SKM-1 treated with dmso at 0.1 percent for 144 hours (cell line): ENCODE data around the gene PLXNA4.

Experiments used
- DNase-seq: peaks from one replicate; lab custom pipeline; 2025; ENCODE audit not compliant: unreplicated experiment; lab: John Stamatoyannopoulos, UW

Gene PLXNA4

DNA sequence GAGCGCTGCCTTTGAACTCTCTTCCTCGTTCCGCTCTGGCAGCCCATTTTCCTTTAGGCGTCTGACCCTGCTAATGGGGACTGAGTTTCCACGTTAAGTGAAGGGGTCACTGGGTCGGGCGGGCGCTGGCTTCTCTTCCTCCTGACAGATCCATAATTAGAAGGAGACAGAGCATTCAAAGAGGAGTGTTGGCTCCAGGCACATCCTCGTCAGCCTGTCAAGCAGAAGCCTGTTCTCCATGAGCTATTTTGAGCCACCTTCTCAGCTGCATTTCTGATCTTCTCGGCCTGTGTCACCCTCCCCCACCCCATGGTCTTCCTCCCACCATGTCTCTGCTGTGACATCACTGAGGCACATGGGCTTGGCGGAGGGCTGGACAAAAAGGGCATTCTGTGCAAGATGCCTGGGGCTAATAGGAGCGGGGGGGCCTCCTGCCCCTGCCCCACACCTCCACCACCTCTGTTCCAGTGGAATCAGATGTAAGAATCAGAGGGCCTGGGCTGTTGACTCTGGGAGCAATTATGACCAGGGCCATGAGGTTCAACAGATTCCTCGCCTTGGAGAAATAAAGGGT is 248.1 kb downstream of the PLXNA4 start:
- no peak for DNase-seq

DNA sequence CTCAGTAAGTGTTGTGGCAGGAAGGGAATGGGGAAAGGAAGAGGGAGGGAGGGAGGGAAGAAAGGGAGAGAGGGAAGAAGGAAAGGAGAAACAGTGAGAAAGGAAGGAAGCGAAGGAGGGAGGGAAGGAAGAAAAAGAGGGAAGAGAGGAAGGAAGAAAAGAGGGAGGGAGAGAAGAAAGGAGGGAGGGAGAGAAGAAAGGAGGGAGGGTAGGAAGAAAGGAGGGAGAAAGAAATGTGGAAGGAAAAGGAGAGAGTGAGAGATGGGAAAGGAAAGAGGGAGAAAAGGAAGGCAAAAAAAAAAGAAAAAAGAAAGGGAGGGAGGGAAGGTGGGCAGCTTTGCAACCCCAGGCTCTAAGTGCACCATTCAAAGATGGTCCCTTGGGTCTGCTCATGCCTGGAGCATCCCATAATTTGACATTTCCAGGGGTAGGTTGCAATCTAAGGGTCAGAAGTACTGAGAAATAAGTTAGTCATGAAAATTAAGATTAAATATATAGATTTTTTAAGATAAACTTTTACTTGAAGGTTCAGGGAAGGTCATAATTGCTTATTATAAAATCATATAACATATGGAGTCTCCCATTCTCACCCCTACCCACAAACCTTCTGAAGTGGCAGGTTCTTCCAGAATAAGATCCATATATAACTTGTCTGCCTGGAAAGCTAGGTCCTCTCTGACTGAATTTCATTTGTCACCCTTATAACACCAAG is 249.2 kb downstream of the PLXNA4 start:
- DNase-seq, result no peak

DNA sequence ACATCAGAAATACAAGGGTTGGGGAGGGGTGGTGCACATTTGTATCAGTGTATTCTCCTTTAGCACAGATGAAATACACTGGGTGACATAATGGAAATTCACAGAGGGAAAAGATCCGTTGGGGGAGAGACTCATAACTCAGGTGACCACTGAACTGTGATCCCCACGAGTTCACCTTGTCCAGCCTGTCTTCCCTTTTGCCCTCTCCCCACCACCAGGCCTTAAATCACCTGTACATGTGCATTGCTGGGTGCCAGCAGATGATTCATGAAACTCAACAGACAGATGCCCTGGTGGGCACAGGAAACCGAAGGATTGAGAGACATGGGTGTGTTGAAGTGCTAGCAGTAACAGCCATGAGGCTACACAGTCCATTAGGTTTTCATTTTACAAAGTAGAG is 253.3 kb downstream of the PLXNA4 start:
- DNase-seq, result no peak

DNA sequence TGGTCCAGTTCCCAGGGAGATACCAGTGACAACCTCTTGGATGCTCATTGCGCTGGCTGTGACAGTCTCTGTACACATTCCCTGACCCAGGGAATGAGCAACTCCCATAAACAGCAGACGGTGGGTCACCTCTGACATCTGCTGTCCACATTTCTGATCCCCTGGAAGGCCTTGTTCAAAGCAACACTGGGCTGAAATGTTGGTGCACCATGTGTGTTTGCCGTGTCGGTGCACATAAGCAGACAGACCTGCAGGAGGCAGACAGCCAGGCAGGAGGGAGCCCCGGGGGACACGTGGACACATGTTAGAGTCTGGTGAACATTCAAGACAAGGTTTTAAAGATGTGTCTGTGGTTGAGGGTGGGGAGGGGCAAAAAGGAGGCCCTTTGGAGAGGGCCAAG is 254.9 kb downstream of the PLXNA4 start:
- DNase-seq, result no peak

DNA sequence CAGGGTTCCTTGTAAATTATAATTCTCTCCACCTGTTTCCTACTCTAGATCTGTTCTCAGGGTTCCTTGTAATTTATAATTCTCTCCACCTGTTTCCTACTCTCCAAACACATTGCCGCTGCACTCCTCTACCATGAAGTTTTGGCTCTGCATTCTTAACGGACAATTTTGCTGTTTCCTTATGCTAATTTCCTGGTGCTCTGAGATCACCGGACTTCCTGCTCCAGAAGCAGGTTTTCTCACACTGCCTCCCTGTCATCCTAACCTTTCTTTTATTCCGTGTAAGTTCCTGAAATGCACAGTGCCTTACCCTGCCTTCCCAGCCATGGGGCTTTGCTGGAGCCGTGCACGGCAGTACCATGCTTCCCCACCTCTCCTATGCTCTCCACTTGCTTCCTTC is 256.8 kb downstream of the PLXNA4 start:
- DNase-seq, result no peak

DNA sequence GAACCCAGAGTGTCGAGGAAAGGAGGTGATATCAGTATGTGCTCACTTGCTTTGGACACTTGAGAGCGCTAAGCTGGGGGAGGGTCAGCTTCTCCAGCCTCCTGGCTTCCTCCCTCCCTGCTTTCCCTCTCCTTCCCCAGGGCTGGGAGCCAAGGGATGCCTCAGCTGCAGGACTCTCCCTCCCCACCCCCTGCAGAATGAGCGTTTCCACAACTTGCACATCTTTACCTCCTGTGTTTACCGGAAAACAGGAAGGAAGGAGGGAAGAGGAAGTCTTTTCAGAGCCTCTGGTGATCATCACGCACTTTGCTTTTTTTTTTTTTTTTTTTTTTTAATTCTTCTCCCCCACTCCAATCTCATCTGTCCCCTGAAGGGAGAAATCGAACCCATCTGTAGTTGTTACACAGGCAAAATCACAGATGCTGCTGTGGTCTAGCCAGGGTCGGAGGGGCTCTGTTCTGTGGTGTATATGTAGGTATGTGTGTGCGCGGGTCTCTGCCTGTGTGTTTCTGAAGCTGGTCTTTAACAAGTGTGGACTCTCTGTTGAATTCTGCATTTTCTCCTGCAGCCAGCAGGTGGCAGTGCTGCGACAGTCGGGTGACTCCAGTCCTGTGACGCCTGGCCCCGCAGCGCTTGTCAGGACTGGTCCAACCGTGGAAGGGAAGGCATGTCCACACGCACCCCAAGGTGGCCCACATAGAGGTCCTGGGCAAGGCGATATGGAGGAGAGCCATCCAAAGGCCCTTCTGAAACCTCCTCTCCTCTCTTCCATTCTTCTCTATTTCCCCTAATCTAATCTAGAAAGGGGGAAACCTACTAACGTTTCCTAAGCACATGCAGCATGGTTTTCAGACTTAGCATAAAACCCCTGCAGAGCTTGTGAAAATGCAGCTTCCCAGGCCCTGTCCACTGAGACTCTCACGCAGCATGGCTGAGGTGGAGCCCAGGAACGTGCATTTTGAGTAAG is 257.6 kb downstream of the PLXNA4 start:
- peak; percentile 70 for DNase-seq

DNA sequence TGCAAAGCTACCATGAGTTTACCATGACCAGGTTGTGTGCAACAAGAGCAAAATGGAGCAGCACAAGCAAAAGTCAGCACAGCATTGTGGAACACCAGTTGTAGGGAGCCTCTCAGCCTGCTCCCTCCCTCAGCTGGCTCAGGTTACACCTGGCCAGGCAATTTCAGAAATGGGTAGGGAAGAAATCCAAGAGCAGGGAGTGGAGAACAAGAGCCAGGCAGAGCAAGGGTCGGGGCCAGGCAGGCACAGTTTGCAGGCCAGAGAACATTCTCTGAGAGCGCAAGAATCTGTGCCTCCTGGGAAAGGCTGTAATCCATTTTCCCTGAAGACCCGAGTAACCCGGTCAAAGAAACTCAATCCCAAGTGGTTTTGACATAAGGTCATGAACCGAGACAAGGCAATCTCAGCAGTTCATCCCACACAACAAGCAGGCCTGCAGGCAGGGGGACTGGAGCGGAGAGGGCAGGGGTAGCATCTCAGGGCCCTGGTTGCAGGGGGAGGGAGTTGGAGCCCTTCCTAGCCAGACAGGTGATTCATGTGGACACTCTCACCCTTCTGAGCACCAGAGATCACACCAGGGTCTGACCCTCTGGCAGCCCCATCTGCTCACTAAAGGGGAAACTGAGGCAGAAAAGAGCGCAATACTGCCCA is 258.4 kb downstream of the PLXNA4 start:
- DNase-seq, result no peak

- DNase-seq, result no peak
Observed at GRCh38 chr7:132312531-132313055, 263.7 kb downstream of the PLXNA4 start.

DNA sequence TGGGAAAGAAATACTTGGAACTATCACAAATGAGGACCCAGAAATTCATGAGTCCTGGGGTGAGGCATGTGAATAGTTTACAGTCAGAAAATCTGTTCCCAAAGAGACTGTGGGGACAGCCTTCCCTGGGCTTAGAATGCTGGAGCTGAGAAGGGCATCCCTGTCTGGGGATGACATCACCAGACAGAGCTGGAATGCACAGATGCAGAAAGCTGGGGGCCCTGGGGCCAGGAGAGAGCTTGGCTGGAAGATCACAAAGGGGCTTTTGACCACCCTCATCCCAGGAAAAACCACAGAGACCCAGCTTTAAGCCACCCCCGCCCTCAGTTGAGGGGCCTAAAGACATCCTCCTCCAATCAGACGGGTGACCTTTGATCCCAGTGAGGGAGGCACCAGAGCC is 264.5 kb downstream of the PLXNA4 start:
- no peak for DNase-seq

DNA sequence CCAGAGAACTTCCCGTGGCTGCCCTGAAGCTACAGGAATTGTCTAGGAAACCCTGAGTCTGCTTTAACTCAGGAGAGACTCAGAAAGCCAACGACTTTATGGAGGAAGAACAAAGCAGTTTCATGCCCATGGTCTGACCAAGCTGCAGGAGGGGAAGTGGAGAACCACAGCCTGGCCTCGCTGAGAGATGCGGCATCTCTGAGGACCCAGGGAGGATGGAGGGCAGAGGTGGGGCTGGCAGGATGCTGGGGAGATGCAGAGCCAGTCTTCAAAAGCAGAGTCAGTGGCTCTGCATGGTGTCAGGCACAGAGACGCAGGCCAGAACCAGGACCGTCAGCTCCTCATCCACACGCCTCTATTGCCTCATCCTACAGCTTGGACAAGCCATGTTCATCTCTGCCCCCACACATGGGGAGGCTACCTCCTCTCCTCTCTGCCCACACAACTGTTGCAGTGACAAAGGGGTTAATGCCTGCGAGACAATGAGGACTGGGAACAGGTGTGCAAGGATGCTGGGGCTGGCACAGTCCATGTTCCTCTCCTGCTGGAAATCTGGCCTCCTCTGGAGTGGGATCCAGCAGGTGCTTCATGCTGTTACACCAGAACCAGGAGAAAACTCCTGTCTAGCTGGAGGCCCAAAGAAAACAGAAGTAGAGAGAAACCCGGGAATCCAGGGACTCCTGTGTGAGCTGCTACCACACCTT is 267.0 kb downstream of the PLXNA4 start:
- DNase-seq, result no peak

- no peak for DNase-seq
Observed at GRCh38 chr7:132307465-132307864, 268.8 kb downstream of the PLXNA4 start.

GRCh38 chr7:132300599-132301277 is 275.5 kb downstream of the PLXNA4 start:
- DNase-seq, result no peak

DNA sequence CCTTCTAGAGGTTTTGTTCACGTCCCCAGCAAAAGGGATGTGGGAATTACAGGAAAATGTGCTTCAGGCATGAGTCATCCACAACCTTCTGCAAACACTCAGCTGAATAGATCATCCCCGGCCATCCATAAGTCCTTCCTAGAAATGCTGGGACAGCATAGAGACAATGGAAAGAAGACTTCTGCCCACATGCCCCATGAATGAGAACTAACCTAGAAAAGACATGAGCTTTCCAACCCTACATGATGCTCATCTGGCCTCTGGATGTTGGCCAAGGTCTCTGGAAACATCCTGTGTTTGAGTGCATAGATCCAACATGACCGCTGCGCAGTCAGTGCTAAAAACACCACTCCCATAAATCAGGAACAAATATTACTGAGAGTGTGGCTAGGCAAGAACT is 277.5 kb downstream of the PLXNA4 start:
- no peak for DNase-seq

DNA sequence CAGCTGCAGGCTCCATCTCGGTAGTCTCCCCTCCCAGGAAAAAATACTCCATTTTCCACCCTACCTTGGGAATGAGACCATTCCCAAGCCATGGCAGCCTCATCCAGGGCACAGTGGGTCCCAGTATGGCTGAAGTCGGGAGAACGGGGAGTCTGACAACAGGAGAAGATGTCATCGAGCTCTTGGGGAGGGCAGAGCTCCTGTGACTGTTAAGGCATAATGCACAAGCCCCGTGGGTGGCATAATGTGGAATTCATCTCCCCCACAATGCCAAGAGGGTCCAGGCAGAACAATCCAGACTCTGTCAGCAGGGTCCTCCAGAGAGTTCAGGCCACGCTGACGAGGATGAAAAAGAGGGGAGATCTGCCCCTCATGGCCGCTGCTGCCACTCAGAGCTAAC is 279.4 kb downstream of the PLXNA4 start:
- no peak for DNase-seq

- no peak for DNase-seq
Observed at GRCh38 chr7:132295175-132295574, 281.1 kb downstream of the PLXNA4 start.

- no peak for DNase-seq
Observed at GRCh38 chr7:132292803-132293202, 283.5 kb downstream of the PLXNA4 start.

DNA sequence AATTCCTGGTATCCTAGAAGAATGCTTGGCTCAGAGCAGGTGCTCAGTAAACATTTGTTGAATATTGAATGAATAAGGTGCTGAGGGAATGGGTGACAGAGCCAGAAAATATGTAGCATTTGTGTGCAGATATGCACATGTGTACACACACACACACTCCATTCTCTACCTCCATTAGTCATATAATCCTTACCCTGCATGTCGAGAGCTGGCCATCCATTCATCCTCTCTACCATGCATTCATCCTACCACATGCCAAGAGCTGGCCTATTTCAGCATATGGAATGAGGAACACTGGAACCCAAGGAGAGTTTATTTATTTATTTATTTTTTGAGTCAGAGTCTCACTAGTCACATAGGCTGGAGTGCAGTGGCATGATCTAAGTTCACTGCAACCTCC is 284.8 kb downstream of the PLXNA4 start:
- no peak for DNase-seq

DNA sequence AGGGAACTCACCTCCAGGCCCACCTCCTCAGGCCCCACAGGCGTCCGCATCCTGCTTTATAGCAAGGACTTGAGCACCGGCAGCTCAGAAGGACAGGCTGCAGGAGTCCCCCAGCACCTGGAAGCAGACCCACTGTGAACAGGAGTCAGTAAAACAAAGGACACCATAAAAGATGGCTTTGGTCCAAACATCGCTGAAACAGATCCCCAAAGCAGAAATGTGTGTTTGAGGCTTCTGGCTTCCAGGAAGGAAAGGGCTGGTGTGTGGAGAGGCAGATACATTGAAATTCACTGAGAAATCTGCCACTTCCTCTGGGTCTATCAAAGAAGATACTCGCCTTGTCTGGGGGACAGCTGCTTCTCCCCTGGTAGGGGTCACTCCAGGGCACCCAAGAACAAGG is 286.2 kb downstream of the PLXNA4 start:
- DNase-seq, result no peak

- no peak for DNase-seq
Observed at GRCh38 chr7:132286836-132287235, 289.4 kb downstream of the PLXNA4 start.

DNA sequence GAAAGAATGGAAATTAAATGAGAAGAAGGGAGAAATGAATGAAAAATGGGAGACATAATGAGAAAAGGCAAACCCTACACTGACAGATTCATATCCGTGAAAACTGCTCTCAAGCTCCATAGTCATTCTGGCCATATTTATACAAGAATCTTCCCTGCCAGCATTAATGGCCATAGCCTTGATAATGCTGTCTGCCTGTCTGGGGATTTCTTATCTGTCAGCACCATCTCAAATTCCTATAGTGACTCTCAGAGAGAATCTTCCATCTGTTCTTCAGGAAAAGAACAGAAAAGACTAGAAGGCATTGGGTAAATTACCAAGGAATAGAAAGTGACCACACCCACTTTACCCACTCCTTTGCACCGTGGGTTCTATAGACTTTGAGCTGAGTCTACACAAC is 295.9 kb downstream of the PLXNA4 start:
- no peak for DNase-seq
